ENCODE measurements around the gene SLC7A10.

SLC7A10 gene

GRCh38 chr19:33252971-33253370 lies 27.3 kb upstream of the SLC7A10 start:
- FAIRE-seq, result no peak

DNA sequence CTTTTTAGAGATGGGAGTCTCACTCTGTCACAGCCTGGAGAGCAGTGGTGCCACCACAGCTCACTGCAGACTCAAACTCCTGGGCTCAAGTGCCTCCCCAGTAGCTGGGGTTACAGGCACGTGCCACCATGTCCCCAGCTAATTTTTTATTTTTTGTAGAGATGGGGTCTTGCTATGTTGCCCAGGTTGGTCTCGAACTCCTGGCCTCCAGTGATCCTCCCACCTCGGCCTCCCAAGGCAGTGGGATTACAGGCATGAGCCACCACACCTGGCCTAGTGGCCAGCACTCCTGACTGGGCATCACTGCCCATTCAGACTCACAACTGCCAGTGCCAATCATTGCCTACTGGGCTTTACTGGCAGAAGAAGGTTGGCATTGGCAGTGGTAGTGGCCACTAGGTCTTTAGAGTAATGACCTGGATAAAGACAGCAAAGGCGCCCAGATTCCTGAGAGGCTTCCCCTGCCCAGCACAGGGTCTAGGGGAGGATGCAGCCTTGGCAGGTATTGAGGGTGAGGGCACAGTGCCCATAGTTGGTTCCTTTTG lies 26.8 kb upstream of the SLC7A10 start:
- FAIRE-seq, result no peak

DNA sequence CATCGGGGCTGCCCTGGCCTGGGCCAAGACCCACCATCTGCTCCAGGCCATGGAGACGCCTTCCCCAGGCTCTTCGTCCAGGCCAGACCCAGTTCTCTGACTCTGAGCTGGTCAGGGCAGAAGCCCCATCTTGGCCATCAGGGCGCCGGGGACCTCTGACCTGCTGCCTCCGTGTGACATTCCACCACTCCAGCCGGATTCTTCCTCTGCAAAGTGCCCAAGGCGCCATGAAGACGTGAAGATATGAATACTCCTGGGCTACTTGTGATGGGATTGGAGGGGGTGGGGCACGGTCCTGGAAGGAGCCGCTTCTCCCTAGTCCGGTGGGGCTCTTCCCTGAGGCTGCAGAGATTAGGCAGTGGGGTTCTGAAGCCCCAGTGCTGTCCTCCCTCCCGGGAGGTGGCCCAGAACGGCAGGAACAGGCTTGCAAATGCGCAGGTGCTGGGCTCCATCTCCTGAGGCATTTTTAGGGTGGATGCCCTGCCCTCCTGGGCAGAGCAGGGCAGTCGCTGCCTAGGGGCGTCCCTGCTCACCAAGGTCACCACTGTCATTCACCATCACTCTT lies 26.0 kb upstream of the SLC7A10 start:
- FAIRE-seq, result no peak

DNA sequence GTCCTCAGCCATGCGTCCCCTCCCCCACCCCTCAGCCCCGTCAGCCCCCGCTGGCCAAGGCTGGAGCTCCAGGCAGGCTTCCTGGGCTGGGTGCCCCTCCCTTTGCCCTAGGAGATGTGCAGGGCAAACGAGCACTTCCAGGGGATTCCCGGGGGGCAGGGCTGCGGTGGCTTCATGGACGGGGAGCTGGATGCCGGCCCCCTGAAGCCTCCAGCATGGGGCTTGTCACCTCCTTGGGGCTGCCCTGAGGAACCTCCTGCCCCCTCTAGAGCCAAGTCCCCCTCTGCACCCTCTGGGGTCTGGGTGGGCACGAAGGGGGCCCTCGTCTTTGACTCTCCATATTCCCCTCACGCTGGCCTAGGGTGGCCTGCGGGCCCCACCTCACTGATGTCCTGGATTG lies 25.4 kb upstream of the SLC7A10 start:
- no peak for FAIRE-seq

DNA sequence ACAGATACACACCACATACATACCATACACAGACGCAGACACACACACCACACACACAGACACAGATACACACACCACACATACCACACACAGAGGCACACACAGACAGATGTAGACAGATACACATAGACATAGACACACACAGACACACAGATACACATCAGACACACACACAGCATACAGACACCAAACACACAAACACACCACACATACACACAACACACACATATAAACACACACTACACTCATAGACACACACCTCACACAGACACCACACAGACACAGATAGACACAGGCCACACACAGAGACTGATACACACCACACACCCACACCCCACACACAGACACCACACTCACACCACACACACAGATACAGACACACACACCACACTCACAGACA lies 24.9 kb upstream of the SLC7A10 start:
- no peak for FAIRE-seq

DNA sequence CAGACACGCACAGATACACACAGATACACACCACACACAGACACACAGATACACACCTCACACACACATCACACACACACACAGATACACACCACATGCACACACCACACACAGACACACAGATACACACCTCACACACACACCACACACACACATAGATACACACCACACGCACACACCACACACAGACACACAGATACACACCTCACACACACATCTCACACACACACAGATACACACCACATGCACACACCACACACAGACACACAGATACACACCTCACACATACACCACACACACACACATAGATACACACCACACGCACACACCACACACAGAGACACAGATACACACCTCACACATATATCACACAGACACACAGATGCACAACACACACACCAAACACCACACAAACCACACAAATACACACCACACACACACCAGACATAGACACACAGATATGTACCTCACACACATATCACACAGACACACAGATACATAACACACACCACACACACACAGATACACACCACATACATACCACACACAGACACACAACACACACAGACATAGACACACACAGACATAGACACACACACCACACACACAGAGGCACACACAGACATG lies 24.2 kb upstream of the SLC7A10 start:
- FAIRE-seq, result no peak

DNA sequence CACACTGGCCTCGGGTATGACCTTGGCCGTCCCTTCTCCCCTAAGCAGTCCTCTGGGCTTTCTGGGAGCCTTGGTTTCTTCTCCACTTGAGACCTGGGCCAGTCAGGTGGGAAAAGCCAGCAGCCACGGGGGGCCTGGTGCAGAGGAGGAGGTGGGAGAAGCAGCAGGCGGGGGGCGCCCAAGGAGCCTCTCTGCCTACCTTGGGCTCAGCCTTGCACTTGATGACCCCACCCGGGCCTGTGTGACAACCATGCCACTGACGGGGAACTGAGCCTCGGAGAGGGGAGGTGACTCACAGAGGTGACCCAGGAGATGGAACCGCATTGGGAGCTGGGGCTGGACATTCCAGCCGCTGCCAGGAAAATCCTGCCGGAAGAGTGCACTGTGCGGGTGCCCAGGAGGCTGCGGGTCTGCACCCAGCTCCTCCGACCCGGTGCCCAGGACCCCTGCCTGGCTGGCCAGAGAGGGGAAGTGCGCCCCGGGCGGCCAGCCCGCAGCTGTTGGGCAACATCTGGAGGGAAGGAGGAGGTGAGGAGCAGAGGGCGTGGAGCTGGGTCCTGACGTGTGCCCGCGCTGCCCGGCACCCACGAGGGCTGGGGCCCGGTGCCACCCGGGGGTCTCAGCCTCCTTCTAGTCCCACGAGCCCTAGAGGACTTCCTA lies 23.4 kb upstream of the SLC7A10 start:
- no peak for FAIRE-seq

DNA sequence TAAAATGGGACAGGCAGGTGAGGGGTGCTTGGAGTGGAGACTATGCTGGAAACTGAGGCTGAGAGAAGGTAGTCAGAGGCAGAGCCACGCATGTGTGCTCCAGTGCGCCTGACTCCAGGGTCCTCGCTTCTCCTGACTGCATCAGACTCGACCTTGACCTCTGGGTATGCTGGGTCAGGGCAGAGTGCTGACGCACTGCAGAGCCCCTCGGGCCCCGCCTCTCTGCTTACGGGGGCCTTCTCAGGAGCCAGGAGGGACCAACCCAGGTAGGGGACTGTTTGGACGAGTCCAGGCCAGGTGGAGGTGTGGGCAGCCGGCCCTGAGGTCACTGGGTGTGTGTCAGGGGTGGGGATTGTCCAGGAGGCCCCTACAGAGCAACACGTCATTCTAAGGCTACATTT lies 22.9 kb upstream of the SLC7A10 start:
- no peak for FAIRE-seq

- FAIRE-seq, result no peak
Measured at GRCh38 chr19:33248104-33248503, 22.5 kb upstream of the SLC7A10 start.

GRCh38 chr19:33247441-33247819 lies 21.8 kb upstream of the SLC7A10 start:
- FAIRE-seq, result no peak

GRCh38 chr19:33246709-33247440 lies 21.2 kb upstream of the SLC7A10 start:
- FAIRE-seq, result no peak

GRCh38 chr19:33245948-33246708 lies 20.5 kb upstream of the SLC7A10 start:
- FAIRE-seq, result no peak

DNA sequence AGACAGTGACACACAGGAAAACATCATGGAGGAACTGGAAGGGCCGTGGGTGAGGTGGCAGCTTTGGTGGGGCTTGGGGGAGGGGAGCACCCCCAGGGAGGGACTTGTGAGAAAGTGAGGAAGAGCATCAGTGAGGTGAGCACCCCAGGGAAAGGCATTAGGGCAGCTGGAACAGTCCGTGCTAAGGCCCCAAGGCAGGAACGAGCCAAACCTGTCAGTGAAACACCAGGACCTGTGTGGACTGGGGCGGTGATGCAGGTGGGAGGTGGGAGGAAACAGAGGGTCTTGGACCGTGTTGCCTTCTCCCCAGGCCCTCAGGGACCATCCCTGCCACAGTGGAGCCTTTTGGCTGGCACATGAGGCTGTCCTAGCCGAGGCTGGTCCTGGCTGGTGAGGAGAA lies 17.3 kb upstream of the SLC7A10 start:
- FAIRE-seq, result no peak

DNA sequence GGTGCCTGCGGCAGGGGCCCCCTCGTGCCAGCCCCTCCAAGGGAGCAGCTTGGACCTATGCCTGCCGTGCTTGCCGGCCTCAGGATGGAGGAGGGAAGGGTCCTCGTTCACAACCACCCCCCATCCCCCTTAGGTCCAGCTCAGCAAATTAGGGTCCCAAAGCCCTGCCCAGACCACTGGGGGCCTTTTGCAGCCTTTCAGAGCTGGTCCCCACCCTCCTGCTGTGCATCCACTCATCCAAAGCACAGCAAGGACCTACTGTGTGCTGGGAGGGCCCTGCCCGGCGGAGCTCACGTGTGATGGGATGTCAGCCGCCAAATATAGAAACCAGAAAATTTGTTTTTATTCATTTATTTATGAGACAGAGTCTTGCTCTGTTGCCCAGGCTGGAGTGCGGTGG lies 16.5 kb upstream of the SLC7A10 start:
- FAIRE-seq, result no peak

DNA sequence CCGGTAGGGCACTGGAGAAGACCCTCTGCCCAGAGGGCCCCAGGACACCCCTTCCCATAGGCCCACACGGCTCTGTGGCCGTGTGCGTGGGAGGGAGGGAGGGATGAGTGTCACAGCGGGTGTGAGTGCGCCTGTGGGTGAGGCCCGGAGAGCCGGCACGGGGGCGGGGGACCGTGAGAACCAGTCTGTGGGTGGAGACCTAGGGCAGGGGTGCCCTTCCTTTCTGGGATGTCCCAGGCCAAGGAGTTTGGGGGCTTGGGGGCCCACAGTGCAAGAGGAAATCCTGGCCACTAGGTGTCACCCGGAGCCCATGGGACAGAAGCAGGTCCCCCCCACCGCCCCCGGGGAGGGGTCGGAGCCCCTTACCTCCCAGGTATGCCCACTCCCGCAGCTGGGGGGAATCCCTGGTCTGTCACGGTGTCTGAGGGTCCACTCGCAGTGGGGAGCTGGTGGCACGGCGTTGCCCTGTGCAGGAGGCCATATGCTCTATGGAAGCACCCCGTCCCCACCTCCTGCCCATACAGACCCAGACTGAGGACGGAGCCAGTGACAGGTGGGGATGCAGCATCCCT lies 16.0 kb upstream of the SLC7A10 start:
- no peak for FAIRE-seq

GRCh38 chr19:33241091-33241529 lies 15.5 kb upstream of the SLC7A10 start:
- no peak for FAIRE-seq

DNA sequence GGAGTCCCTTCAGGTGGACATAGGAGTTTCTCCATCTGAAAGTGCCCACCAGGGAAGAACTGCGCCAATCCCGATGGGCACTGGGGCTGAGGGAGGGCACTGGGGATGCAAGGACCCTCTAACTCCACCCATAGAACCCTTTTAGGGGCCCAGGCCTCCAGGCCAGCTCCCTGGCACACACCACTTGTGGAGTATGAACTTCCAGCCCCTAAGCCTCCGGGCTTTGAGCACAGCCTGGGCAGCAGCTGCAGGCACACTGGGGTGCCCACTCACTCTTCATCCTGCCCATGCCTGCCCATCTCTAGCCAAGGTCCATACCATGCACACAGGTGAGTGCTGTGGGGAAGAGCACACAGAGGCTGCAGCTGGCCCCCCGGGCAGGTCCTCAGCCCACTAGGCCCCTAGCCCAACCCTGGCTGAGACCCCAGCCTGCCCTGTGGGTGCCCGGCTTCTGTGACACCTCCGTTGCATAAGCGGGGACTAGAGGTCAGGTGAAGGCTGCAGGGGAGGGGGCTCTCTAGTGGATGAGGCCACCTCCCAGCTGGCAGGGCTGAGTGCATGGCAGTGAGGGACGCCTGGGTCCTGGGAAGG lies 14.6 kb upstream of the SLC7A10 start:
- no peak for FAIRE-seq

- FAIRE-seq, result no peak
Measured at GRCh38 chr19:33239223-33239975, 13.7 kb upstream of the SLC7A10 start.

- FAIRE-seq, result no peak
Measured at GRCh38 chr19:33238481-33239149, 13.0 kb upstream of the SLC7A10 start.

DNA sequence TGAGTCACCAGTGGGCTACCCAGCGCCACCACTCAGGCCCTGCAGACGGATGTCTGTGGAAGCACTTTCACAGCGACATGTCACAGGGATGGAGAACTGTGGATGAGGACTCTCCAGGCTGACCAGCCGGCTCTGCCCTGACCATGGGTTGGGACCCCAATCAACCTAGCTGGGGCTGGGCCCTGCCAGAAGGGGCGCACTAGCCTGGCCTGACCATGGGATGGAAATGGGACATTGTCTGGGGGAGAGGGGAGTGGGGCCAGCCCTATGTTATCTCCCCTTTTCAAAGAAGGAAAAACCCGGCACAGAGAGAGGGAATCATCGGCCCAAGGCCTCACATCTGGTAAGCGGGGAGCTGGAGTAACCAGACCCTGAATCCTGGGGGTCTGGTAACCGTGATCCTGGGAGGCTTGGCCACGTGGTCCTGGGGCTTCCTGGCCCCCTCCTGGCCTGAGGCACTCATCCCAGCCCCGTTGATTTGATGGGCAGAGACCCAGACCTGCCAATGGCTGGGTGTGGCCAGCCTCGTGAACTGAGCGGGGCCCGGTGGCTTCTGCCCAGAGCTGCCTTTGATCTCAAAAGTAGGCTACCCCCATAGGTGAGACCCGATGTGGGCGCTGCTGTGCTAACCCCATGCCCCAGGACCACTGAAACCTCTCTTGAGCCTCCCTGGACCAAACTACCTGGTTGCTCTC lies 11.2 kb upstream of the SLC7A10 start:
- no peak for FAIRE-seq
